Adrenal gland (tissue), 5 donors: ENCODE data around the gene C10orf143.

Experiments
- CTCF ChIP-seq, 6 experiments: fragments of 450-650 bp in 4 of 6; fragments of 200-600 bp in 2 of 6; sonication (generic) in 1 of 6; IDR thresholded peaks; 1 replicate in 5 of 6; 2 replicates in 1 of 6; pipeline versions ENCODE4 v1.5.1 to v1.8.0; 2016 to 2021; ENCODE audit warnings: antibody characterized with exemption in 6 of 6, mild to moderate bottlenecking in 2 of 6, moderate library complexity in 1 of 6
- POLR2A ChIP-seq, 2 donors: fragments of 450-650 bp; IDR thresholded peaks; one replicate each; pipeline ENCODE4 v1.6.1; 2017; ENCODE audit warnings: antibody characterized with exemption in 2 of 2, mild to moderate bottlenecking in 2 of 2, moderate library complexity in 1 of 2
- donor health status: DM: no; HTN: no; CAD: no.

GRCh38 chr10:130140425-130140824 is 29.8 kb upstream of the C10orf143 start:
- no peak for TF ChIP-seq POLR2A (IDR thresholded peaks at IDR 0.05)
- no peak for TF ChIP-seq CTCF (IDR thresholded peaks at IDR 0.05)
